ENCODE measurements around the gene IGSF8. TPM values are rescaled to one million over a fixed set of nuclear protein-coding genes. Genes with fewer than 3 reads are reported as not detected.

IGSF8 gene
- total RNA-seq, 4 donors from 2014 or later, result 17.0 to 19.6 (median 17.2) TPM

GRCh38 chr1:160139840-160140239, 41.4 kb upstream of the IGSF8 start:
- no peaks in the 10 kb centered on the region for H3K9me3 ChIP-seq
- no peaks in the 10 kb centered on the region for H3K36me3 ChIP-seq
- no peaks in the 10 kb centered on the region for H3K27me3 ChIP-seq
- H3K4me1 ChIP-seq, result no peaks in the 10 kb centered on the region
- H3K4me3 ChIP-seq, result no peak overlapping the region
- WGBS, 2 donors, result 84 to 88% methylated on average over 8 of the region's 8 CpGs
- intact Hi-C loops (cut with DNase I), result no loop called here
- H3K27ac ChIP-seq, result no peak overlapping the region
- DNase-seq, result no peak
- TF ChIP-seq CTCF (IDR thresholded peaks at IDR 0.05) (no peak), POLR2A (IDR thresholded peaks at IDR 0.05) (no peak)

- H3K27me3 ChIP-seq, result no peaks in the 10 kb centered on the region
- intact Hi-C loops (cut with DNase I), result no loop called here
- TF ChIP-seq POLR2A (IDR thresholded peaks at IDR 0.05), result no peak
- 78 to 80% methylated on average over 4 to 8 of the region's 8 CpGs for WGBS, 2 donors
- H3K4me1 ChIP-seq, result no peaks in the 10 kb centered on the region
- DNase-seq, result no peak
- H3K4me3 ChIP-seq, result no peak overlapping the region
- no peaks in the 10 kb centered on the region for H3K9me3 ChIP-seq
- peak overlapping the region in 2 of 4 donors; percentile 39 to 47 for H3K27ac ChIP-seq
- H3K36me3 ChIP-seq, result no peaks in the 10 kb centered on the region
Observed at GRCh38 chr1:160137216-160137862, 38.9 kb upstream of the IGSF8 start.

GRCh38 chr1:160136926-160137200, 38.4 kb upstream of the IGSF8 start:
- Histone ChIP-seq H3K27me3 (no peaks in the 10 kb centered on the region), H3K9me3 (no peaks in the 10 kb centered on the region), H3K36me3 (no peaks in the 10 kb centered on the region), H3K4me3 (no peak overlapping the region), H3K27ac (peak overlapping the region in 2 of 4 donors; percentile 39 to 47), H3K4me1 (no peaks in the 10 kb centered on the region)
- DNase-seq, result no peak
- intact Hi-C loops (cut with DNase I), result no loop called here
- TF ChIP-seq CTCF (IDR thresholded peaks at IDR 0.05), result no peak
- WGBS, 2 donors, result 95 to 96% methylated on average over 3 to 5 of the region's 5 CpGs

GRCh38 chr1:160136121-160136925, 37.9 kb upstream of the IGSF8 start:
- no peak for TF ChIP-seq CTCF (IDR thresholded peaks at IDR 0.05)
- TF ChIP-seq POLR2A (IDR thresholded peaks at IDR 0.05), result no peak
- Histone ChIP-seq H3K4me1 (peaks cover 0 to 4% (median 0%) of the 10 kb centered on the region in 3 donors), H3K27ac (peak overlapping the region in 3 of 4 donors; percentile 0 to 47 (median 39)), H3K9me3 (no peaks in the 10 kb centered on the region), H3K4me3 (no peak overlapping the region), H3K36me3 (no peaks in the 10 kb centered on the region), H3K27me3 (no peaks in the 10 kb centered on the region)
- DNase-seq, result no peak
- WGBS, 2 donors, result 84 to 88% methylated on average over 7 to 14 of the region's 22 CpGs
- intact Hi-C loops (cut with DNase I), result no loop called here

GRCh38 chr1:160134791-160135572, 36.6 kb upstream of the IGSF8 start:
- intact Hi-C loops (cut with DNase I), result no loop called here
- WGBS, 2 donors, result 85% methylated on average over 17 to 19 of the region's 20 CpGs
- H3K9me3 ChIP-seq, result no peaks in the 10 kb centered on the region
- no peak overlapping the region for H3K4me3 ChIP-seq
- no peaks in the 10 kb centered on the region for H3K36me3 ChIP-seq
- H3K4me1 ChIP-seq, result peaks cover 0 to 7% (median 0%) of the 10 kb centered on the region in 3 donors
- TF ChIP-seq CTCF (IDR thresholded peaks at IDR 0.05), result no peak
- TF ChIP-seq POLR2A (IDR thresholded peaks at IDR 0.05), result no peak
- no peak for DNase-seq
- no peaks in the 10 kb centered on the region for H3K27me3 ChIP-seq
- H3K27ac ChIP-seq, result peak overlapping the region in 2 of 4 donors; percentile 5 to 17
